ENCODE results near the gene ARSA. TPM values are rescaled to one million over a fixed set of nuclear protein-coding genes. Genes with fewer than 3 reads are reported as not detected.
"Not testable (repeated sequence)": the region's sequence is repeated elsewhere in the genome, so short reads cannot be mapped to it uniquely, and the experiment has no call there.

Gene ARSA
- total RNA-seq, 3 donors from 2014 or later (not counting 1 experiment from before 2014, with no cell fraction given) = 69.2 to 77.8 (median 69.3) TPM

DNA sequence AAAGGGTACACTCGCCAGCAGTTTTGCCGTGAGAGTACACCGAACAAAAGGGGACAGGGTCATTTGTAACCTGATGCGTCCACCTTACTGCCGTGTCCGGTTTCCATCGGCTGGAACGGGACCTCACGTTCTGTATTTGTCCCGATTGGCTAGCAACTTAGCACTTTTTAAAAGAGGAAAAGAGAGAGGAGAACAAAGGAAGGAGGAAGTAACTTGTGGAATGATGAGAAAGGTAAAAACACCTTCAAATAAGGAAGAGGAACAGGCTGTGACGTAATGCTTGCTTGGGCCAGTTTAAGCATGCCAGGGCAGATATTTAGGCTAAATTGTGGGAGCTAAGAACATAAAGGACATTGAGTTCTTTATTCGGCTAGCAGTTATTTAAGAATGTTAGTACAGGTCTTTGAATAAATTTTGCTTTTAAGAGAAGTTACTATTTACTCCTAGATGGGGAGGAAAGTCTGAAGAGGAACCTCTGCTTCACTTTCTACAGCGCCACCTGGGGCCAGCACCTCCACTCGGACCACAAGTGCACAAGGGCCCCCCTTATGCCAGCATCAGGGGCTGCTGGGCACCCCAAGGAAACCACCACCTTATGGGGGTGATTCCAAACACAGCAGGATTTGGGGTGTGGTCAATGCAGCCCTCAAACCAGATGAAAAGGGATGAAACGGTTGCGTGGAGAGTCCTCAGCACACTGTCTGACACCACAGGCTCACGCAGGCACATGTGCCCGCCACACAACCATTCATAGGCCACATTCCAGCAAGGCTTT lies 5.8 kb downstream of the ARSA start:
- Mint-ChIP-seq H3K9me3 (no peaks in the 10 kb centered on the region), H3K4me1 (peaks cover 27 to 40% of the 10 kb centered on the region in 2 donors), H3K27me3 (ENCODE audit: low read depth in 2 of 2) (peaks cover 0 to 3% of the 10 kb centered on the region in 2 donors), H3K27ac (peak overlapping the region; percentile 83 to 90), H3K36me3 (no peaks in the 10 kb centered on the region), H3K4me3 (peak overlapping the region; percentile 92)
- Histone ChIP-seq H3K9me3 (ENCODE audit: control insufficient read depth, insufficient read depth, low read length) (no peaks in the 10 kb centered on the region), H3K4me1 (ENCODE audit: control insufficient read depth, insufficient read depth, low read length) (peaks cover 44% of the 10 kb centered on the region), H3K36me3 (ENCODE audit: control insufficient read depth, insufficient read depth, low read length) (no peaks in the 10 kb centered on the region), H3K4me3 (ENCODE audit: low read length) (peak overlapping the region; percentile 42), H3K27me3 (ENCODE audit: control insufficient read depth, insufficient read depth, low read length) (no peaks in the 10 kb centered on the region), H3K27ac (ENCODE audit: low read length) (peak overlapping the region; percentile 84)
- WGBS (ENCODE audit: insufficient coverage) = 11% methylated on average over 17 of the region's 18 CpGs
- intact Hi-C loops (cut with micrococcal nuclease) = loop anchor here (1.0 to 5.0 kb wide), 3 partner anchors 40 to 113 kb away; partner anchors contain the start of genes CHKB and NCAPH2
- DNase-seq (peak in 1 of 2 donors; percentile 66), ATAC-seq (no peak)
- TF ChIP-seq, protein P1, sequence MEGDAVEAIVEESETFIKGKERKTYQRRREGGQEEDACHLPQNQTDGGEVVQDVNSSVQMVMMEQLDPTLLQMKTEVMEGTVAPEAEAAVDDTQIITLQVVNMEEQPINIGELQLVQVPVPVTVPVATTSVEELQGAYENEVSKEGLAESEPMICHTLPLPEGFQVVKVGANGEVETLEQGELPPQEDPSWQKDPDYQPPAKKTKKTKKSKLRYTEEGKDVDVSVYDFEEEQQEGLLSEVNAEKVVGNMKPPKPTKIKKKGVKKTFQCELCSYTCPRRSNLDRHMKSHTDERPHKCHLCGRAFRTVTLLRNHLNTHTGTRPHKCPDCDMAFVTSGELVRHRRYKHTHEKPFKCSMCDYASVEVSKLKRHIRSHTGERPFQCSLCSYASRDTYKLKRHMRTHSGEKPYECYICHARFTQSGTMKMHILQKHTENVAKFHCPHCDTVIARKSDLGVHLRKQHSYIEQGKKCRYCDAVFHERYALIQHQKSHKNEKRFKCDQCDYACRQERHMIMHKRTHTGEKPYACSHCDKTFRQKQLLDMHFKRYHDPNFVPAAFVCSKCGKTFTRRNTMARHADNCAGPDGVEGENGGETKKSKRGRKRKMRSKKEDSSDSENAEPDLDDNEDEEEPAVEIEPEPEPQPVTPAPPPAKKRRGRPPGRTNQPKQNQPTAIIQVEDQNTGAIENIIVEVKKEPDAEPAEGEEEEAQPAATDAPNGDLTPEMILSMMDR (IDR thresholded peaks at IDR 0.05) = peak; percentile 21

DNA sequence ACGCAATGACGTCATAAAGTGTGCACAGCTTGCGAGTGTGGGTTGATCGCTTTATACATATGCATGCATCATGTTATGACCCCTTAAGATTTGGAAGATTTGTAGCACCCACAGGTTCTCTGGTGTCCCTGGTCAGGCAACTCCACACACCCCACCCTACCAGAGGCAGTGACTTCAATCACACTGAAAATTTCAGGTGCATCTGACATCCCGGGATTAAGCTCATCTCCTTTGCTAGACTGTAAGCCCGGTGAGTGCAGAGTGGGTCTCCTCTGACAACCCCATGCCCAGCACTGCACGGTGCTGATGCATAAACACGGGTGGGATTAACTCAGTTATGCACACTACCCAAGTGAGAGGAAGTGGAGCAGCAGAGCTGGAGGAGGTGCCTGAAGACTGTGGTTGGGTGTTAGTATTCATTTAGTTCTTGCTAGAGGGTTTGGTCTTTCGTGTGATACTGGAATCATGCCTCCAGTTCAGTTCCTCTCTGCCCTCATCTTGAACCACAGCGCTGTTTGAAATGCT lies 6.5 kb downstream of the ARSA start:
- Histone ChIP-seq H3K27me3 (ENCODE audit: control insufficient read depth, insufficient read depth, low read length) (no peaks in the 10 kb centered on the region), H3K9me3 (ENCODE audit: control insufficient read depth, insufficient read depth, low read length) (no peaks in the 10 kb centered on the region), H3K4me1 (ENCODE audit: control insufficient read depth, insufficient read depth, low read length) (peaks cover 37% of the 10 kb centered on the region), H3K36me3 (ENCODE audit: control insufficient read depth, insufficient read depth, low read length) (no peaks in the 10 kb centered on the region), H3K4me3 (ENCODE audit: low read length) (peak overlapping the region; percentile 42), H3K27ac (ENCODE audit: low read length) (peak overlapping the region; percentile 84)
- intact Hi-C loops (cut with micrococcal nuclease) = loop anchor here (1.0 to 5.0 kb wide), 3 partner anchors 39 to 113 kb away; partner anchors contain the start of genes CHKB and NCAPH2
- H3K27ac Mint-ChIP-seq = peak overlapping the region; percentile 83 to 90
- H3K4me3 Mint-ChIP-seq = peak overlapping the region; percentile 92
- WGBS (ENCODE audit: insufficient coverage) = 6% methylated on average over 10 of the region's 10 CpGs
- ATAC-seq = peak; percentile 63 to 73 (median 66)
- H3K36me3 Mint-ChIP-seq = no peaks in the 10 kb centered on the region
- DNase-seq = peak; percentile 33 to 80
- TF ChIP-seq, protein P1 (IDR thresholded peaks at IDR 0.05) = no peak
- H3K4me1 Mint-ChIP-seq = peaks cover 27 to 37% of the 10 kb centered on the region in 2 donors
- H3K27me3 Mint-ChIP-seq (ENCODE audit: low read depth in 2 of 2) = peaks cover 0 to 3% of the 10 kb centered on the region in 2 donors
- H3K9me3 Mint-ChIP-seq = no peaks in the 10 kb centered on the region

GRCh38 chr22:50620593-50621355 lies 7.2 kb downstream of the ARSA start:
- peak; percentile 43 to 97 for DNase-seq
- Histone ChIP-seq H3K27ac (ENCODE audit: low read length) (peak overlapping the region; percentile 84), H3K27me3 (ENCODE audit: control insufficient read depth, insufficient read depth, low read length) (no peaks in the 10 kb centered on the region), H3K4me1 (ENCODE audit: control insufficient read depth, insufficient read depth, low read length) (peaks cover 36% of the 10 kb centered on the region), H3K4me3 (ENCODE audit: low read length) (peak overlapping the region; percentile 42), H3K36me3 (ENCODE audit: control insufficient read depth, insufficient read depth, low read length) (no peaks in the 10 kb centered on the region), H3K9me3 (ENCODE audit: control insufficient read depth, insufficient read depth, low read length) (no peaks in the 10 kb centered on the region)
- Mint-ChIP-seq H3K36me3 (no peaks in the 10 kb centered on the region), H3K4me1 (peaks cover 27 to 35% of the 10 kb centered on the region in 2 donors), H3K9me3 (no peaks in the 10 kb centered on the region), H3K4me3 (peak overlapping the region; percentile 92), H3K27ac (peak overlapping the region; percentile 83 to 90), H3K27me3 (ENCODE audit: low read depth in 2 of 2) (peaks cover 0 to 3% of the 10 kb centered on the region in 2 donors)
- peak; percentile 81 to 91 (median 84) for ATAC-seq
- TF ChIP-seq, protein P1 (IDR thresholded peaks at IDR 0.05) = peak; percentile 79
- under 1% methylated on average over 23 of the region's 25 CpGs for WGBS (ENCODE audit: insufficient coverage)
- intact Hi-C loops (cut with micrococcal nuclease) = loop anchor here (1.0 to 5.0 kb wide), 4 partner anchors 38 to 379 kb away; partner anchors contain the start of genes CHKB and NCAPH2

DNA sequence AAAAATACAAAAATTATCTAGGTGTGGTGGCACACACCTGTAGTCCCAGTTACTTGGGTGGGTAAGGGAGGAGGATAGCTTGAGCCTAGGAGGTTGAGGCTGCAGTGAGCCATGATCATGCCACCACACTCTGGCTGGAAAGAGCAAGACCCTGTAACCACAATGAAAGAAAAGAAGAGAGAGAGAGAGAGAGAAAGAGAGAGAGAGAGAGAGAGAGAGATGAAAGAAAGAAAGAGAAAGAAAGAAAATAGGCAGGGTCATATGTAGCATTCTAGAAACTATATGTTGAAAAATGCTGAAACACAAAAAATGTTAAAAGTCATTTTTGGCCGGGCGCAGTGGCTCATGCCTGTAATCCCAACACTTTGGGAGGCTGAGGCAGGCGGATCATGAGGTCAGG lies 13.7 kb downstream of the ARSA start:
- Mint-ChIP-seq H3K27me3 (ENCODE audit: low read depth in 2 of 2) (peaks cover 0 to 13% of the 10 kb centered on the region in 2 donors), H3K4me1 (peaks cover 6 to 11% of the 10 kb centered on the region in 2 donors)
- WGBS (ENCODE audit: insufficient coverage) = 96% methylated on average over 3 of the region's 3 CpGs
- DNase-seq; H3K27me3 ChIP-seq (ENCODE audit: control insufficient read depth, insufficient read depth, low read length); H3K9me3 Mint-ChIP-seq; H3K36me3 Mint-ChIP-seq; H3K4me3 ChIP-seq (ENCODE audit: low read length); H3K27ac Mint-ChIP-seq; H3K9me3 ChIP-seq (ENCODE audit: control insufficient read depth, insufficient read depth, low read length); intact Hi-C loops (cut with micrococcal nuclease); ATAC-seq; H3K27ac ChIP-seq (ENCODE audit: low read length); H3K36me3 ChIP-seq (ENCODE audit: control insufficient read depth, insufficient read depth, low read length); H3K4me1 ChIP-seq (ENCODE audit: control insufficient read depth, insufficient read depth, low read length); H3K4me3 Mint-ChIP-seq: not testable (repeated sequence)
